NCI-H1048 (cell line): ENCODE results near the gene DAGLB.
"Not testable (repeated sequence)": the region's sequence is repeated elsewhere in the genome, so short reads cannot be mapped to it uniquely, and the experiment has no call there.

Experiments
- DNase-seq: peaks from one replicate; lab custom pipeline; 2025; lab: John Stamatoyannopoulos, UW

Gene DAGLB

DNA sequence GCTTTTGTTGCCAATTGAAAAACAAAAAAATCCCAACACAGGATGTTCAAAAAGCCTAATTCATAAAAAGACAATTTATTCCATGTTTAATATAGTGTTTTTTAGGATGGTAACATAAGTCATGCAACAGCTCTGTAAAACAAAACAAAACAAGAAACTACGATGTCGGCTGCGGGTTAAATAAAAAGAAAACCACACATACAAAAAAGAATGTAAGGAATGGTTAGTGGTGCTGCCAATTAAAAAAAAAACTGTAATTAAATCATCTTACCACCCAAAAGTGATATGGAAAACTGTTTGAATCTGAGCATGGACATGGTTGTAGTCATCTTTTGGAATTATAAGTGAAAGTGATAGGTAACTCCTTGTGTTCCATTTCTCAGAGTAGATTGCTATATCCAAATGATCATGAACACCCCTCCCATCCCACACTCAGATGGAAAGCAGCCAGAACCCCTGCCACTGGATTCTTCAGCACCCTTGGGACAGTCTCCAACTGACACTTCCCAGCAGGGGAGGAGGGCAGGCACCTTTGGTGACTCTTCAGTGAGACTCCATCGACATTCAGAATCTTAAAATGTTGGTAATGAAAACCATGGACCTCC lies 14.3 kb upstream of the DAGLB start:
- DNase-seq, result no peak

DNA sequence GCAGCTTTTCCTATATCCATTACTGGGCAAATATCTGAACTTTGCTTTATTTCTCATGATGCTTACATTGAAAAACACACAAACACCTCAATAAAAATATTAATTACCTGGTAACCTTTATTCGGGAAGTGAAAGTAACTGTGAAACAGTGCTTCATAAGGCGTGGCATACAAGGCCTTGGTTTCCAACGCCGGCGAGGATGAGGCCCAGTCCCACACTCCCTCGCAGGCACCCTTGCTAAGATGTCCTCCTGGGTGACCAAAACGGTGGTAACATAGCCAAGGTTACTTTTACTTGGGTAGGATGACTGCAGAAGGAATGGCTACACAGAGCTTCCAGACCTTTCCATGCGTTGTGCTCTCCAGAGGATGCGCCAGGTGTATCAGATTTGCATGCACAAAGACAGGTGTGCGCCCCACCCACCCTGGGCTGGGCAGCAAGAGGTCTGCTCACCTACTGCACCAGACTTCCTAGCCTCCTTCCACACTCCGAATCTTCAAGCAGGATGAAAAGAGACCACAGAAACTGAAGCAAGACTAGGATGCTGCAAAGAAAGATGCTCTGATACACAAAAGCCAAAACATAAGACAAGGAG lies 13.3 kb upstream of the DAGLB start:
- no peak for DNase-seq

DNA sequence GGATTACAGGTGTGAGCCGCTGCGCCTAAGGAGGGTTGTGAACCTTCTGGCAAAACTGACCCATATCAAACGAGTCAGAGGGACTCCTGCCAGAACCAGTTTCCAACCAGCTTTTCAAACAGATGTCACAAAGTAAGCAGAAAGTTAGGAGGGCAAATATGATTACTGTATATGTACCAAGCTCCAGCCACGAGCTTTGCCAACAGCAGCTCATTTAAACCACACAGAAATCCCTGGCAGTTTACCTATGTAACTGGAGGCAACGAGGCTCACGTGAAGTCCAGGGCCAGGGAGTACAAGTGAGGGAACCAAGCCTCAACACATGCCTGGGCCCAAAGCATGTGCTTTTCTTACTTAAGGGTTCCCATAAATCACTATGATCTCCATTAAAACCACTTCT lies 12.5 kb upstream of the DAGLB start:
- no peak for DNase-seq

DNA sequence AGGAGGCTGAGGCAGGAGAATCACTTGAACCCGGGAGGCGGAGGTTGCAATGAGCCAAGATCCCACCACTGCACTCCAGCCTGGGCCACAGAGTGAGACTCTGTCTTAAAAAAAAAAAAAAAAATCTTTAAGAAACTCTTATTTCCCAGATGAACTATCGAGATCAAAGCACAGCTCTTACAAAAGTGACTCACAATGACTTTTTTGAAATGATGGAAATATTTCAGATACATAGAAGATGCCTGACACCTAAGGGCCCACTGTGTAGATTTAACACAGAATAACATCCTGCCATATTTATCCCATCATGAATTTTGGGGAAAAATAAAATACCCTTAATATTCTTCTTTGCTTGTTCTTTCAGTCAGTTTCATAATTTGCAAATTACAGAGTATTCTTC lies 10.9 kb upstream of the DAGLB start:
- DNase-seq, result not testable (repeated sequence)

DNA sequence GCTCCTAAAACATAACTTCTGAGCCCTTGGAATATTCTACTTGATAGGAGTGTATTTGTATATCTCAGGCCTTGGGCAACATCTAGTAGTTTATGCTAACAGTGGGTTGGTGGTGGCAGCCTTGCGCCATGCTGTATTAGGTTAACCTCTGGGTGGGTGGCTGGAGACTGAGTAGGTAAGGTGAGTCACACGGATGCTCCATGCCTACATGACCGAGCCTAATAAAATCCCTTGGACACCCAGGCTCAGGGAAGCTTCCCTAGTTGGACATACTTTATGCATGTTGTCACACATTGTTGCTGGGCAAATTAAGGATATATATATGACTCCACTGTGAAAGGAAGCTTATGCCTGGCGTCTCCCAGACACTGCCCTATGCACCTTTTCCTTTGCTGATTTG lies 6.0 kb upstream of the DAGLB start:
- no peak for DNase-seq

DNA sequence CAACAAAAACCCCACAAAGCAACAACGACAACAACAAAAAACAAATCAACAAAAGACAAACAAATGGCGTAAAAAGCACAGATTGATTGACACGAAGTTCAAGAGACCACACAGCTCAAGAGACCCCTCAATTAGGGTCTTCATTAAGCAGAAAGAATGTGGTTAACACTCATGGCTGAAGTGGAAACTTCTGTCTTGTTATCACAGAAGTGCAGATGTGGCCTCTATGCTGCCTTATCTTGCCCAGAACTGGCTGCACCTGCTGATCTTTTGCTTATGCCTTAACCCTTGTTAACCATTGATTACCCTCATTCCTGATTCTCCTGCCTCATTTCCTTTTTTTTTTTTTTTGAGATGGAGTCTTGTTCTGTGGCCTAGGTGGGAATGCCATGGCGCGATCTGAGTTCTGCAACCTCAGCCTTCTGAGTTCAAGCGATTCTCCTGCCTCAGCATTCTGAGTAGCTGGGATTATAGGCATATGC lies 3.5 kb upstream of the DAGLB start:
- no peak for DNase-seq

DNA sequence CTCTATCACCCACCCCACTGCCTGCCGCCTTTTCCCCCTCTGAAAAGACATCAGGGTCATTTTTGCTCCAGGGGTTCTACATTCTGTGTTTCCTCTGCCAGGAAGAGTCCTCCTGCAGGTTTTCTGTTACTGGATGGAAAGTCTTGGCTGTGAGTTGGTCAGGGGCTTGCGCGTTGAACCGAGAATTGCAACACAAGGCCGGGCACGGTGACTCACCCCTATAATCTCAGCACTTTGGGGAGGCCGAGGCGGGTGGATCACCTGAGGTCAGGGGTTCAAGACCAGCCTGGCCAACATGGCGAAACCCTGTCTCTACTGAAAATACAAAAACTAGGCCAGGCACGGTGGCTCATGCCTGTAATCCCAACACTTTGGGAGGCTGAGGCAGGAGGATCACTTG lies 2.8 kb upstream of the DAGLB start:
- DNase-seq, result not testable (repeated sequence)

DNA sequence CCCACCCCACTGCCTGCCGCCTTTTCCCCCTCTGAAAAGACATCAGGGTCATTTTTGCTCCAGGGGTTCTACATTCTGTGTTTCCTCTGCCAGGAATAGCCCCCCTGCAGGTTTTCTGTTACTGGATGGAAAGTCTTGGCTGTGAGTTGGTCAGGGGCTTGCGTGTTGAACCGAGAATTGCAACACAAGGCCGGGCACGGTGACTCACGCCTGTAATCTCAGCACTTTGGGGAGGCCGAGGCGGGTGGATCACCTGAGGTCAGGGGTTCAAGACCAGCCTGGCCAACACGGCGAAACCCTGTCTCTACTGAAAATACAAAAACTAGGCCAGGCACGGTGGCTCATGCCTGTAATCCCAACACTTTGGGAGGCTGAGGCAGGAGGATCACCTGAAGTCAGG lies 2.1 kb upstream of the DAGLB start:
- DNase-seq, result not testable (repeated sequence)

DNA sequence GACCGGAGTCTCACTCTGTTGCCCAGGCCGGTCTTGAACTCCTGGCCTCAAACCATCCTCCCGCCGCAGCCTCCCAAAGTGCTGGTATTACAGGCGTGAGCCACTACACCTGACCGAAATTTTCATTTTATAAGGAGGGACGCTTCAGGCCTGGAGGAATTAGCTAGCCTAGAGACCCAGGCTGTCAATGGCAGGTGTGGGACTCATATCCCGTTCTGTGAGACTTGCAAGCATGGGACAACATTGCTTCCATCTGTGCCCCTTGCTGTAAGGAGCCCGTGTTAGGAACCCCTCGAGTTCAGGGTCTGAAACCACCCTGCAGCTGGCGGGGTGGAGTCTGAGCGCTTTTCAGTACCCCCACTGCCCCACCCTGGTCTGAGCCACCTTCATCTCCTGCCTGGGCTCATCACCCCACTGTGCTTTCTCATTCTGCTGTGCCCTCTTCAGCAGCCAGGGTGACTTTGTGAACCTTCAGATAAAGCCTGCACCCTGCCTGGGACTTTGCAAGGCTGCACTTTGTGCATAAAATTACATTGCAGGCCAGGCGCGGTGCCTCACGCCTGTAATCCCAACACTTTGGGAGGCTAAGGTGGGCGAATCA lies 1.3 kb upstream of the DAGLB start:
- no peak for DNase-seq

DNA sequence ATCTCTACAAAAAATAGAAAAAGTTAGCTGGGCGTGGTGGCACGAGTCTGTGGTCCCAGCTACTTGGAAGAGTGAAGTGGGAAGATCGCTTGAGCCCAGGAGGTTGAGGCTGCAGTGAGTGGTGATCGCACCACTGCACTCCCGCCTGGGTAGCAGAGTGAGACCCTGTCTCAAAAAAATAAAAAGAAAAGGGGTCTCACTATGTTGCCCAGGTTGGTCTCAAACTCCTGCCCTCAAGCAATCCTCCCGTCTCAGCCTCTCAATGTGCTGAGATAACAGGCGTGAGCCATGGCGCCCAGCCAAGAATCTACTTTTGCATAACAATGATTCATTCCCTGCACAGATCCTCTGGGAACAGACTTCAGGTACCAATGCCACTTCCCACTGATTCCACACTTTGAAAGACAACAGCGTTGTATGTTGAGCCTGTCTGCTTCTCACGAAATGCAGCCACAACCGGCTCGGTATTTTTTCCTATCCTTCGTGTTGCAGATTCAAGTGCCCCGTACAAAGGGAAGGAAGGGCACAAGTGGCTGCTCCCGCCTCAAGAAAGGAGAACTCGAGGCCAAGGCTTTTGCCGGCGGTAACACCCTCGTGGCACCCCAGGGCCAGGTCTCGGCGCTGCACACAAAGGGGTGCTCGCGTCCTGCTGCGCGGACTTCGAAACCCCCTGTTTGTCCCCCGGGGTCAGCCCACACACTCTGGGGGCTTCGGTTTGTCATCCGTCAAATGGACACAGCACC lies 745 bp downstream of the DAGLB start:
- peak; percentile 64 for DNase-seq

DNA sequence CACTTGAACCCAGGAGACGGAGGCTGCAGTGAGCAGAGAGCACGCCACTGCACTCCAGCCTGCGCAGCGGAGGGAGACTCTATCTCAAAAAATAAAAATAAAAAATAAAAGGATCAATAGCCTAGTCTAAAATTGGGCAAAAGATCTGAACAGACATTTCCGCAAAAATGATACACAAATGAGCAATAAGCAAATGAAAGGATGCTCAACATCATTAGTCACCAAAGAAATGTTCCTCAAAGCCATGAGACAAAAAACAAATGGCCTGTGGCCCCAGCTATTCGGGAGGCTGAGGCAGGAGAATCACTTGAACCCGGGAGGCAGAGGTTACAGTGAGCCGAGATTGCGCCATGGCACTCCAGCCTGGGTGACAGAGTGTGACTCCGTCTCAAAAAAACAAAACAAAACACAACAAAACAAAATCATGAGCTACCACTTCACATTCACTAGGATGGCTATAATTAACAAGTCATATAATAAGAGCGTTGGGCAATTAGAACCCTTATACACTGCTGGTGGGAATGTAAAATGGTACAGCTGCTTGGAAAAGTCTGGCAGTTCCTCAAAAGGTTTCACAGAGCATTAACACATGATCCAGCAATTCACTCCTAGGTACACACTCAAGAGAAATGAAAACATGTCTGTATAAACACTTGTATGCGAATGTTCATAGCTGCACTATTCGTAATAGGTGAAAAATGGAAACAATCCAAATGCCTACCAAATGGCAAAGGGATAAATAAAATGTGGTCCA lies 3.1 kb downstream of the DAGLB start:
- no peak for DNase-seq

DNA sequence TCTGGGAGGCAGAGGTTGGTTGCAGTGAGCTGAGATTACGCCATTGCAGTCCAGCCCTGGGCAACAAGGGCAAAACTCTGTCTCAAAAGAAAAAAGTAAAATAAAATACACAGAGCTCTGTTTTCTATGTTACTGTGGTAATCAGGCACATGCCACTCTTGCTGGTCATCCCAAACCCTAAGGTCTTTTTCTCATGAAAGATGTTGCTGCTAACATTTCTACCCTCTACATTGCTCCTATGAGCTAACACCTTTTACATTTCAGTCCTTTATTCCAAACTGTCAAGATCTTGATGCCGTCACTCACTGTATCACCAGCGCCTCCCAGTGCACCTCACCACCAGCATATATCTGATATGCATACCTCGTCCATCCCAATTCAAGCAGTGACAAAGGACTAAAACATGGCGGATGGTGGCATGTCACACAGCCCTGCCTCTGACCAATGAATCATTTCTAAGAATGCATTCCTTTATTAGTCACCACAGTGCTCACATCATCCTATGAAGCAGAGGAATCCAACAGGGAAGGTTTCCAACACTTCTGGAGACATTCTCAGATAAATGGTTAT lies 4.3 kb downstream of the DAGLB start:
- no peak for DNase-seq

DNA sequence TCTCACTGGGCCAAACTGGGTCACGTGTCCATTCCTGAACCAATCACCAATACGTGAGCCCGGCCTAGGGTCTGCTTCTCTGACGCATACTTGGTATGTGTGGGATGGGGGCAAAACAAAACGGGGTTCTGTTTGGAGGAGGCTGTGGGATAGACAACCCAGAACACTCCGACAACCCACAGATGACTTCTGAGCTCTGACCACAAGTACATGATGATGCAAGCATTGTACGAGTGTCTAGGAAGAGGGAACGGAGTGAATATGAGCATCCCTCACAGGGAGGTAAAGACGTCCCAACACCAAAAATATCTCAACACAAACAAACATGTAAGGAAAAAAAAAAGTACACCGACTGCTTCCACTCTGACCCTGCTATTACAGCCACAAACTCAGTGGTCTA lies 5.6 kb downstream of the DAGLB start:
- no peak for DNase-seq

DNA sequence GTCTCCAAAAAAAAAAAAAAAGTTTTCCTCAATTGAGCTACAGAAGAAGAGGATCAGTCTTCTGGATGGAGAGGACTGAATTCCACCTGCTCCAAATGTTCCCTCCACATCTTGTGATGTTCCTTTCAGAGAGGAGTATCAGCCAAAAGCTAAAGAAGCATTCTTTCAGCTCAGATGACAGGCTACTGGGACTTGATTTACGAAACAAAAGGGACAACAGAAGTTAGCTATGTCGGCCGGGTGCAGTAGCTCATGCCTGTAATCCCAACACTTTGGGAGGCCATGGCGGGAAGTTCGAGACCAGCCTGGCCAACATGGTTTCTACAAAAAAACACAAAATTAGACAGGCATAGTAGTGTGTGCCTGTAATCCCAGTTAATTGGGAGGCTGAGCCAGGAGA lies 7.4 kb downstream of the DAGLB start:
- DNase-seq, result no peak

DNA sequence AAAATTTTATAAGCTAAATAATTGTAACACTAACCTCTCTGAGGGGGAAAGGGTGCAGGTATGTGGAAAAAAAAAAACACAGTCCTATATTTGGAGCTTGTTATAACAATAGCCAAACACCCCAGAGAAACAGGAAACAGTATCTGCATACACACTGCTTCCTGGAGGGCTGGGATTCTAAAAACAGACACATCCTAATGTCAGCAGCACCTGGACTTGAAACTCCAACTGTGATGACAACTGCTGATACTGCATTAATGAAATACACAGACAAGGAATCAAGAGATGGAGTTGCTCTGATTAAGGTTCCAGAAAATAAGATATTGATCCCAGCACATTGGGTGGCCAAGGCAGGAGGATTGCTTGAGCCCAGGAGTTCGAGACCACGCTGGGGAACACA lies 9.3 kb downstream of the DAGLB start:
- DNase-seq, result no peak

DNA sequence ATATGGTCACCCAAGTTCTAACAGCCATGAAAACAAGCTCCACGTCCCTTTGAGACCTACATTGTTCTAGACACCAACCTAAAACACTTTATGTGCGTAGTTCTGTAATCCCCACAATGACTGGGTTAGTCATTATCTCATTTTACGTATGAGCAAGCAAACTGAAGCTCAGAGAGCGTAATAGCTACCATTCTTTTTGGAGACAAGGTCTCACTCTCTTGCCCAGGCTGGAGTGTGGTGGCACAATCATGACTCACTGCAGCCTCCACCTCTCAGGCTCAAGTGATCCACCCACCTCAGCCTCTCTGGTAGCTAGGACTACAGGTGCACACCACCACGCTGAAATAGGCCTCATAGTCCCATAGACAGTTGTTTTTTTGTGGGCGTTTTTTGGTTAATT lies 10.5 kb downstream of the DAGLB start:
- DNase-seq, result no peak

DNA sequence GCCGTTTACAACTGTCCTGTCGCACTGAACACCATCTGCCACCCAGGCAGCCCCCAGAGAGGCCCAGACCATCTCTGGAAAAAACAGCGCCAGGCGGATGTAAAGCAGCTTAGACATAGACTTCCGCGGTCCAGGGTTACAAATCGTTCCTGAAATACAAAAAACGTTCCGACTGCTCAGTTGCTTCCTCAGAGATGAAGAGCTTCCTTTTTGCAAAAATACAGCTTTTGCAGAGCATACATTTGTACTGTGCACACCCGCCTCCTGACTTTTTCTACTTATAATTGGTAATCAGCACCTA lies 11.4 kb downstream of the DAGLB start:
- DNase-seq, result no peak

DNA sequence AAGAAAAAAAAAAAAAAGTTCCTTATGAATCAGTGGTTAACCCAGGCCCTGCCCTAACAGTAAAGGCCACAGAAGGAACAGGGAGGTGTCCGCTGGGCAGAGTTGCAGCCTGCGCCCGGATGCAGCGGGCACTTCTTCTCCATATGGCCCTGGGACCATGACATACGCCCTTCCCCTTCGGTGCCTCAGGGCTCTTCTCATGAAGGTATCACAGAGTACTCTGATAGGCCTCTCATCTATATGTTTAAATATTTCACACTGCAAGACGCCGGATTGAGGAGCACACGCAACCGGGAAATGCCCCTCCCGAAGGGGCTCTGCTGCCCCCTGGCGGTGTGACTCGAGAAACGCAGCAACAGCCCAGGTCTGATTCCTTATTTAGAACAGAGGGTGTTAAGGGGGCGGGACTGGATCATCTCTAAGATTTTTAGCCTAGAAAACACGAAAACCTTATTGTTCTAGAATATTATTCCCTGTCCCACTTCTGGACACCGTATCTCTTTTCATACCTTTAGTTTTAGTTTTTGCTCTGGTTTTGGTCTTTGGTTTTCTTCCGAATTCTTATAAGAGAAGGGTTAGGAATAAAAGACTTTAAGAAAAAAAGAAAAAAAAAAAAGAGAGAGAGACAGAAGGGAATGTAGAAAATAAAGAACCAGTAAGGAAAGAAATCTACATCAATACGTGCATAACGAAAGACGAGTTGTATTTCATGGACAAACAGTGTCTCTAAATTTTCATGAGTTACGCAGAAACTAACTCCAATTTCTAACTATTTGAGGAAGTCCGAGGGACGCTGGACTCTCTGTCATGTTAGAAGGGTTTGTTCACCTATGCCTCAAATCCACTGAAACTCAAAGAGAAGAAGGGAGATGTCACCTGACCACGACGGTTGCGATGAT lies 12.0 kb downstream of the DAGLB start:
- DNase-seq, result peak; percentile 59

DNA sequence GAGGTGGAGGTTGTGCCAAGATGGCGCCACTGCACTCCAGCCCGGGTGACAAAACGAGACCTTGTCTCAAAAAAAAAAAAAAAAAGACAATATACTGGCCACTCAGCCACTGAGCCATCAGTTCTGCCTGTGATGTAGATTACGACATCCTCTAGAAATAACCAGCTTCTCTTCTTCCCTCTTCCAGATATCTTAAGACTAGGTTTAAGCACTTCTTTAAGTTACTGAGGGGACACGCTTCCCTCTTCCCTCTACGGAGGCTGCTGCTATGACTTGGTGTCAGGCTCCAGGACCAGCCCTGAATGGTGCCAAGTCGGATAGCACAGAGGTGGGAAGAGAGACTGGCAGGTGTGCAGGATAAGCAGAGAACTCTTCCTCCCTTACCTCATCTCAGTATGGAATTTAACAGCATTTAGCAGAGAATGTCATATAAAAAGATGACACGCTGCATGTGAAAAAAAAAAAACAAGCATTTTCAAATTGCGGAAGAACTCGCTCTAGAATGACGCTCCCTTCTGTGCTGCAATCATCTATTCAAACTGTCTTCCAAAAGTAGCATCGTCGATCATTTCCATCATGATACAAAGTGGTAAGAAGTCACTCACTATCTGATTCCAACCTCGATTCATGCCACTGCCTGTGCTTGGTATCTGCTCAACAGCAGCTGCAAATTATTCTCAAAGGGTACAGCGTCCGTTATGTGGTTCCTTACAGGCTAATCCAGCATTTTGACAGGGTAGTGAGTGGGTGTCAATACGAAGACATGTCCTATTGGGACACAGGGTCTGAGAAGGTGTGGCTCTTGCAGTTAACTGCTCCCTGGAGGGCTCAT lies 13.8 kb downstream of the DAGLB start:
- DNase-seq, result no peak

DNA sequence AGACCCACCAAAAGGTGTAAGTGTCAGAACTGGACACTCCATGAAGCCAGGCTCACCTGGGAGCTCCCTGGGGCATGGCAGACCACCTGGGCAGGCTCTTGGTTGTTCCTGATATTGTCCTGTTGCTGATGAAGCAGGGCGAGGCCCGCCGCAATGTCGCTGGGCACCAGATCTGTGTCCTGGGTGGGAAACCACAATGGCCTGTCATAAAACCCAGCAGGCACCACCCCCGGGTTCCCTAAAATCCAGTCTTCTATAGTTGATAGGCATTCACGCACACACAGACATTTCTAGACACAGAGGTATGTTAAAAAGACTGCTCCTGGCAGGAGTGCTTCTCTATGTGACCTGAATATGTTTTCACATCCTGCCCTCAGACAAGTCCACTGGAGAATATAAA lies 15.0 kb downstream of the DAGLB start:
- DNase-seq, result no peak
